22Rv1 (cell line): Measurements from ENCODE around the gene C20orf96.

Source experiments
- H3K27ac ChIP-seq: fragments of 450-650 bp; 2 replicates; pipeline ENCODE4 v1.5.1; 2017
- ZFX ChIP-seq: fragments of 450-650 bp; IDR thresholded peaks from 2 replicates; pipeline ENCODE4 v1.6.1; 2017; ENCODE audit warnings: antibody characterized with exemption, borderline replicate concordance
- TF ChIP-seq, protein P1 (sequence below): fragments of 450-650 bp; IDR thresholded peaks from 2 replicates; pipeline ENCODE4 v1.5.1; 2017; ENCODE audit warnings: mild to moderate bottlenecking

C20orf96 gene

GRCh38 chr20:324177-325044, 33.9 kb upstream of the C20orf96 start:
- no peak for TF ChIP-seq ZFX
- TF ChIP-seq, protein P1, sequence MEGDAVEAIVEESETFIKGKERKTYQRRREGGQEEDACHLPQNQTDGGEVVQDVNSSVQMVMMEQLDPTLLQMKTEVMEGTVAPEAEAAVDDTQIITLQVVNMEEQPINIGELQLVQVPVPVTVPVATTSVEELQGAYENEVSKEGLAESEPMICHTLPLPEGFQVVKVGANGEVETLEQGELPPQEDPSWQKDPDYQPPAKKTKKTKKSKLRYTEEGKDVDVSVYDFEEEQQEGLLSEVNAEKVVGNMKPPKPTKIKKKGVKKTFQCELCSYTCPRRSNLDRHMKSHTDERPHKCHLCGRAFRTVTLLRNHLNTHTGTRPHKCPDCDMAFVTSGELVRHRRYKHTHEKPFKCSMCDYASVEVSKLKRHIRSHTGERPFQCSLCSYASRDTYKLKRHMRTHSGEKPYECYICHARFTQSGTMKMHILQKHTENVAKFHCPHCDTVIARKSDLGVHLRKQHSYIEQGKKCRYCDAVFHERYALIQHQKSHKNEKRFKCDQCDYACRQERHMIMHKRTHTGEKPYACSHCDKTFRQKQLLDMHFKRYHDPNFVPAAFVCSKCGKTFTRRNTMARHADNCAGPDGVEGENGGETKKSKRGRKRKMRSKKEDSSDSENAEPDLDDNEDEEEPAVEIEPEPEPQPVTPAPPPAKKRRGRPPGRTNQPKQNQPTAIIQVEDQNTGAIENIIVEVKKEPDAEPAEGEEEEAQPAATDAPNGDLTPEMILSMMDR, result peak; percentile 19; the same call in 1 of the 2 replicates
- peak overlapping the region; percentile 88 for H3K27ac ChIP-seq

DNA sequence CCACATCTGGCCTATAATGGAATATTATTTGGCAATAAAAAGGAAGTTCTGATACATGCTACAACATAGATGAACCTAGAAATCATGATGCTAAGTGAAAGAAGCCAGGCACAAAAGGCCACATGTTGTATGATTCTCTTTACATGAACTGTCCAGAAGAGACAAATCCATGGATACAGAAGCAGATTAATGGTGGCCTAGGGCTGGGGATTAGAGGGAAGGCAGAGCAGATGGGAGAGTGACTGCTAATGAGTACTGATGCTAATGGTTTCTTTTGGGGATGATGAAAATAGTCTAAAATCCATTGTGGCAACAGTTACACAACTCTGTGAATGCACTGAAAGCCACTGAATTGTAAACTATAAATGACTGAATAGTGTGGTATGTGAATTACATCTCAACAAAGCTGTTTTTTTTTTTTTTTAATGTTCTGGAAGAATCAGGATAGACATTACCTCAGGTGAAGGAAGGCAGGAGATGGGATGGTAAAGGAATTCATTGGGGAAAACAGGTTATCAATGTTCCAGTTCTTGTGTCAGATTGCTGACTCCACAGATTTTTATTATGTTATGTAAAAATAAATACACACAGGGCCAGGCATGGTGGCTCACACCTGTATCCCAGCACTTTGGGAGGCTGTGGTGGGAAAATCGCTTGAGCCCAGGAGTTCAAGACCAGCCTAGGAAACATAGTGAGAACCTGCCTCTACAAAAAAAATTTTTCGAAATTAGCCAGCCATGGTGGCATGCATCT, 25.9 kb upstream of the C20orf96 start:
- no peak overlapping the region for H3K27ac ChIP-seq
- TF ChIP-seq, protein P1, result no peak
- no peak for TF ChIP-seq ZFX

- H3K27ac ChIP-seq, result no peak overlapping the region
- no peak for TF ChIP-seq ZFX
These were observed 23.4 kb upstream of the C20orf96 start for GRCh38 chr20:313948-314347.

DNA sequence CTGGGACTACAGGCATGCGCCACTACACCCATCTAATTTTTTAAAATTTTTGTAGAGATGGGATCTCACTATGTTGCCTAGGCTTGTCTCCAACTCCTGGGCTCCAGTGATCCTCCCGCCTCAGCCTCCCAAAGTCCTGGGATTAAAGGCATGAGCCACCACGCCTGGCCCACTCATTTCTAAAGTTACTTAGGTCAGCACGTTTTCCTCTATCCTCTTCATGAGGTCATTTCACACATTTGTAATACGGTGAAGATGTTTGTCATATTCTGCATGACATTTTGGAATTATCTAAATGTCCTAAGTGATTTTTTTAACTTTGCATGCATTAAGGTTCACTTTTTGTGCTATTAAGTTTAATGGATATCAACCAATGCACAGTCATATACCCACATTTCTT, 22.9 kb upstream of the C20orf96 start:
- H3K27ac ChIP-seq, result no peak overlapping the region
- TF ChIP-seq ZFX, result no peak
- TF ChIP-seq, protein P1, result no peak

- no peak overlapping the region for H3K27ac ChIP-seq
- no peak for TF ChIP-seq ZFX
These were observed 22.3 kb upstream of the C20orf96 start for GRCh38 chr20:312866-313265.

GRCh38 chr20:312067-312466, 21.5 kb upstream of the C20orf96 start:
- no peak overlapping the region for H3K27ac ChIP-seq
- TF ChIP-seq ZFX, result no peak

DNA sequence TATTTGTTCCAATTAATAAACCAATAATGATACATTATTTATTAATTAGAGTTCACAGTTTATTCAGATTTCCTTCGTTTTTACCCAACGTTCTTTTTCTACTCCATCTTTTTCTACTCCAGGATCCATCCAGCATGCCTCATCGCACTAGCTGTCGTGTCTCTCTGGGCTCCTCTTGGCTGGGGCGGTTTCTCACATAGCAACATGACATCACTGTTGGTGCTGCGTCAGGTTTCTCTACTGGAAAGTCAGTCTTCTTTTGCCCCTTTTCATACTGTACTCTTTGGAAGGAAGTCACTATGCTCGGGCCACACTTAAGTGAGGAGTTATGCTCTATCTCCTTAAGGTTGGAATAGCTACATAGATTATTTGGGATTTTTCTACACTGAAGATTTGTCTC, 21.1 kb upstream of the C20orf96 start:
- no peak overlapping the region for H3K27ac ChIP-seq

DNA sequence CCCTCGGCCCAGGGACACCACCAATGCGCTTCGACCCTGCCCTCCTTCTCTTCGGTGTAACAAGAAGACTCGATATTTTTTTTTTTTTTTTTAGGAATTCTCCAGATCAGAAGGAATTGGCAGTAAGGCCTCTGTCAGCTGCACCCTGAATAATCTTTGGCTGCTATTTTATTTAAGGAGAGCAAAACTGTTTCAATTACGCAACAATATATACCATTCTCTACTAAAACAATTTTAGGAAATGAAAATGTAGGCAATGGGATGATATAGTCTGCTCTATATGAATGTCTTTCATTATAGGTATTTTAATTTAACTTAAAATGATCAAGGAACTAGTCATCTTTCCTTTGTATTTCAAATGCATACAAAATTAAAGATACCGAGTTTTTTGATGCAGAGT, 20.1 kb upstream of the C20orf96 start:
- H3K27ac ChIP-seq, result peak overlapping the region; percentile 29
- TF ChIP-seq, protein P1, result no peak
- TF ChIP-seq ZFX, result no peak

More for the DNA sequence above, 21.1 kb upstream of the C20orf96 start:
- TF ChIP-seq, protein P1, result no peak
- TF ChIP-seq ZFX, result no peak
